Astrocyte (in vitro differentiated cells and primary cell): ENCODE data around the gene AGT. TPM values are rescaled to one million over a fixed set of nuclear protein-coding genes. Genes with fewer than 3 reads are reported as not detected.
"Not testable (repeated sequence)": the region's sequence is repeated elsewhere in the genome, so short reads cannot be mapped to it uniquely, and the experiment has no call there.

ENCODE experiments used
- DNase-seq: peaks from one replicate; pipeline ENCODE4 v3.0.0-alpha.2; 2010; ENCODE audit warnings: low read depth
- FAIRE-seq: peaks from 2 replicates; lab custom pipeline; 2011; peaks lifted over from hg19 to GRCh38; lab: Jason Lieb, UNC
- H2AFZ ChIP-seq: 2 replicates; pipeline ENCODE4 v1.6.0; 2012; ENCODE audit warnings: low read depth, low read length, inconsistent platforms
- H3K27ac ChIP-seq: 2 replicates; pipeline ENCODE4 v1.5.1; 2011; ENCODE audit warnings: low read depth, low read length, inconsistent platforms
- H3K27me3 ChIP-seq: 2 replicates; pipeline ENCODE4 v1.6.0; 2011; ENCODE audit warnings: low read length, inconsistent platforms; ENCODE audit not compliant: insufficient read depth
- H3K36me3 ChIP-seq: 2 replicates; pipeline ENCODE4 v1.5.1; 2011; ENCODE audit warnings: low read length, inconsistent platforms; ENCODE audit not compliant: insufficient read depth
- H3K4me1 ChIP-seq: 2 replicates; pipeline ENCODE4 v1.5.1; 2011; ENCODE audit warnings: low read length, inconsistent platforms; ENCODE audit not compliant: insufficient read depth
- H3K4me2 ChIP-seq: 2 replicates; pipeline ENCODE4 v1.6.0; 2012; ENCODE audit warnings: low read length, inconsistent platforms
- H3K4me3 ChIP-seq: 2 replicates; pipeline ENCODE4 v1.5.1; 2011; ENCODE audit warnings: low read depth, mild to moderate bottlenecking, low read length, inconsistent platforms; ENCODE audit not compliant: insufficient read depth
- H3K79me2 ChIP-seq: 2 replicates; pipeline ENCODE4 v1.6.0; 2012; ENCODE audit warnings: mild to moderate bottlenecking, low read length, inconsistent platforms; ENCODE audit not compliant: insufficient read depth
- H3K9ac ChIP-seq: 2 replicates; pipeline ENCODE4 v1.6.0; 2012; ENCODE audit warnings: mild to moderate bottlenecking, low read length, inconsistent platforms
- H3K9me3 ChIP-seq: 2 replicates; pipeline ENCODE4 v1.5.1; 2012; ENCODE audit warnings: low read depth, mild to moderate bottlenecking, low read length, inconsistent platforms; ENCODE audit not compliant: insufficient read depth
- H4K20me1 ChIP-seq: 2 replicates; pipeline ENCODE4 v1.6.0; 2012; ENCODE audit warnings: low read length, inconsistent platforms; ENCODE audit not compliant: insufficient read depth
- H3K27ac Mint-ChIP-seq: one replicate; pipeline ENCODE4 v1.8.0; 2021; ENCODE audit warnings: mild to moderate bottlenecking, mixed read lengths; ENCODE audit not compliant: unreplicated experiment
- H3K27me3 Mint-ChIP-seq: one replicate; pipeline ENCODE4 v1.8.0; 2021; ENCODE audit warnings: low read depth, mixed read lengths; ENCODE audit not compliant: unreplicated experiment
- H3K36me3 Mint-ChIP-seq: one replicate; pipeline ENCODE4 v1.8.0; 2021; ENCODE audit warnings: low read depth, mixed read lengths; ENCODE audit not compliant: unreplicated experiment
- H3K4me1 Mint-ChIP-seq: one replicate; pipeline ENCODE4 v1.8.0; 2021; ENCODE audit warnings: low read depth, mixed read lengths; ENCODE audit not compliant: unreplicated experiment
- H3K4me3 Mint-ChIP-seq: one replicate; pipeline ENCODE4 v1.8.0; 2021; ENCODE audit warnings: mild to moderate bottlenecking, moderate library complexity, mixed read lengths; ENCODE audit not compliant: unreplicated experiment
- H3K9me3 Mint-ChIP-seq: one replicate; pipeline ENCODE4 v1.8.0; 2021; ENCODE audit warnings: mild to moderate bottlenecking, mixed read lengths; ENCODE audit not compliant: unreplicated experiment
- CTCF ChIP-seq: IDR thresholded peaks from 2 replicates; pipeline ENCODE4 v1.5.1; 2011; ENCODE audit warnings: low read depth, mild to moderate bottlenecking, inconsistent platforms, low read length, moderate library complexity; ENCODE audit not compliant: insufficient read depth
- EZH2 ChIP-seq: IDR thresholded peaks from 2 replicates; pipeline ENCODE4 v1.6.1; 2012; ENCODE audit warnings: mild to moderate bottlenecking, low read length, inconsistent platforms; ENCODE audit not compliant: insufficient read depth
- total RNA-seq: library from RNA; stranded (reverse); gene quantifications from 2 replicates; pipeline ENCODE4 v1.2.1, GENCODE V29; 2021

The AGT gene
- total RNA-seq, 1 donor from 2014 or later = 1.2 TPM

GRCh38 chr1:230658691-230659090 lies 55.2 kb downstream of the AGT start:
- Histone ChIP-seq H3K4me2 (no peak overlapping the region), H3K9me3 (no peaks in the 10 kb centered on the region), H3K27me3 (no peaks in the 10 kb centered on the region), H3K9ac (no peak overlapping the region), H3K36me3 (peaks cover 9% of the 10 kb centered on the region), H3K27ac (no peak overlapping the region), H3K4me1 (no peaks in the 10 kb centered on the region), H3K79me2 (peaks cover 9% of the 10 kb centered on the region), H3K4me3 (no peak overlapping the region), H4K20me1 (peaks cover 9% of the 10 kb centered on the region), H2AFZ (no peak overlapping the region)
- no peaks in the 10 kb centered on the region for H3K4me1 Mint-ChIP-seq
- FAIRE-seq (no peak), DNase-seq (no peak)
- H3K9me3 Mint-ChIP-seq = peaks cover 2% of the 10 kb centered on the region
- H3K27me3 Mint-ChIP-seq = no peaks in the 10 kb centered on the region
- H3K36me3 Mint-ChIP-seq = peaks cover 4% of the 10 kb centered on the region
- H3K27ac Mint-ChIP-seq = no peak overlapping the region
- TF ChIP-seq EZH2 (no peak), CTCF (no peak)
- no peak overlapping the region for H3K4me3 Mint-ChIP-seq

GRCh38 chr1:230658103-230658502 lies 55.8 kb downstream of the AGT start:
- not testable (repeated sequence) for H3K4me1 Mint-ChIP-seq, H3K4me2 ChIP-seq, H3K4me3 ChIP-seq, H3K36me3 Mint-ChIP-seq, H3K27me3 Mint-ChIP-seq, H3K9me3 ChIP-seq, H3K4me3 Mint-ChIP-seq, H3K9me3 Mint-ChIP-seq, H3K27ac ChIP-seq, FAIRE-seq, H3K27me3 ChIP-seq, H3K9ac ChIP-seq, DNase-seq, H2AFZ ChIP-seq, H3K27ac Mint-ChIP-seq, H3K36me3 ChIP-seq, H3K4me1 ChIP-seq
- peaks cover 14% of the 10 kb centered on the region for H4K20me1 ChIP-seq
- peaks cover 15% of the 10 kb centered on the region for H3K79me2 ChIP-seq

DNA sequence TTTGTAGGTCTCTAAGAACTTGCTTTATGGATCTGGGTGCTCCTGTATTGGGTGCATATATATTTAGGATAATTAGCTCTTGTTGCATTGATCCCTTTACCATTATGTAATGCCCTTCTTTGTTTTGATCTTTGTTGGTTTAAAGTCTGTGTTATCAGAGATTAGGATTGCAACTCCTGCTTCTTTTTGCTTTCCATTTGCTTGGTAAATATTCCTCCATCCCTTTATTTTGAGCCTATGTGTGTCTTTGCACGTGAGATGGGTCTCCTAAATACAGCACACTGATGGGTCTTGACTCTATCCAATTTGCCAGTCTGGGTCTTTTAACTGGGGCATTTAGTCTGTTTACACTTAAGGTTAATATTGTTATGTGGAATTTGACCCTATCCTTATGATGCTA lies 57.2 kb downstream of the AGT start:
- H3K4me2 ChIP-seq, H3K36me3 Mint-ChIP-seq, H3K4me3 ChIP-seq, DNase-seq, H3K27ac ChIP-seq, H3K9me3 Mint-ChIP-seq, FAIRE-seq, H3K36me3 ChIP-seq, H3K27ac Mint-ChIP-seq, H2AFZ ChIP-seq, H3K9ac ChIP-seq, H3K4me1 ChIP-seq, H3K4me1 Mint-ChIP-seq, H3K27me3 ChIP-seq, H3K9me3 ChIP-seq, H3K4me3 Mint-ChIP-seq, H3K27me3 Mint-ChIP-seq: not testable (repeated sequence)
- peaks cover 23% of the 10 kb centered on the region for H4K20me1 ChIP-seq
- peaks cover 28% of the 10 kb centered on the region for H3K79me2 ChIP-seq

Other genes starting within 250 kb of the AGT start
- 25.9 and 27.1 TPM in 2 replicates for gene COG2, start 71.6 kb downstream of the AGT start, total RNA-seq
- not detected in 2 replicates for gene CAPN9, start 33.3 kb upstream of the AGT start, total RNA-seq
- gene C1orf198, start 154.4 kb upstream of the AGT start, total RNA-seq = 102 and 107 TPM in 2 replicates